Vagina (tissue), 2 donors: ENCODE results near the gene SREBF2. TPM values are rescaled to one million over a fixed set of nuclear protein-coding genes. Genes with fewer than 3 reads are reported as not detected.

ENCODE experiments used
- DNase-seq, 2 donors: peaks; one replicate each; pipeline ENCODE4 v3.0.0-alpha.2; 2017; ENCODE audit errors: extremely low spot score in 2 of 2
- H3K27ac ChIP-seq: fragments of 200-600 bp; sonication (generic); one replicate; pipeline ENCODE4 v1.5.1; 2019
- H3K27me3 ChIP-seq: fragments of 200-600 bp; sonication (generic); one replicate; pipeline ENCODE4 v1.5.1; 2019
- H3K36me3 ChIP-seq, 2 donors: fragments of 200-600 bp; sonication (generic); one replicate each; pipeline ENCODE4 v1.5.1; 2017 to 2019
- H3K4me1 ChIP-seq: fragments of 200-600 bp; sonication (generic); one replicate; pipeline ENCODE4 v1.5.1; 2019
- H3K4me3 ChIP-seq, 2 donors: fragments of 200-600 bp; sonication (generic); 1 replicate in 1 of 2; 2 replicates in 1 of 2; pipeline ENCODE4 v1.5.1; 2016 to 2019
- H3K9me3 ChIP-seq: fragments of 200-600 bp; sonication (generic); one replicate; pipeline ENCODE4 v1.5.1; 2019
- POLR2A ChIP-seq, 2 donors: fragments of 450-650 bp; IDR thresholded peaks; one replicate each; pipeline ENCODE4 v1.6.1; 2017; ENCODE audit warnings: antibody characterized with exemption in 2 of 2, mild to moderate bottlenecking in 2 of 2, moderate library complexity in 2 of 2
- POLR2AphosphoS5 ChIP-seq, 2 donors: sonication (generic); formaldehyde crosslinking; IDR thresholded peaks; one replicate each; pipeline ENCODE4 v1.9.0; 2017; ENCODE audit warnings: antibody characterized with exemption in 2 of 2, mild to moderate bottlenecking in 2 of 2, low read depth in 1 of 2; ENCODE audit not compliant: insufficient read depth in 1 of 2
- intact Hi-C: fragments of 100-400 bp; cut with DNase I; formaldehyde crosslinking; loops from one replicate; pipeline ENCODE4 v1.15.1; 2023
- total RNA-seq: library from RNA; depleted of rRNA; stranded (reverse); fragments of >200 nt; gene quantifications from one replicate; pipeline ENCODE4 v1.2.3, GENCODE V29; 2016
- TF ChIP-seq, protein P1 (sequence below), 3 experiments: fragments of 450-650 bp in 2 of 3; fragments of 200-600 bp in 1 of 3; sonication (generic) in 1 of 3; IDR thresholded peaks; one replicate each; pipeline ENCODE4 v1.5.1; 2017 to 2019; ENCODE audit warnings: antibody characterized with exemption in 3 of 3, mild to moderate bottlenecking in 2 of 3, moderate library complexity in 2 of 3

SREBF2 gene
- total RNA-seq, 1 donor from 2014 or later = 98.0 TPM

DNA sequence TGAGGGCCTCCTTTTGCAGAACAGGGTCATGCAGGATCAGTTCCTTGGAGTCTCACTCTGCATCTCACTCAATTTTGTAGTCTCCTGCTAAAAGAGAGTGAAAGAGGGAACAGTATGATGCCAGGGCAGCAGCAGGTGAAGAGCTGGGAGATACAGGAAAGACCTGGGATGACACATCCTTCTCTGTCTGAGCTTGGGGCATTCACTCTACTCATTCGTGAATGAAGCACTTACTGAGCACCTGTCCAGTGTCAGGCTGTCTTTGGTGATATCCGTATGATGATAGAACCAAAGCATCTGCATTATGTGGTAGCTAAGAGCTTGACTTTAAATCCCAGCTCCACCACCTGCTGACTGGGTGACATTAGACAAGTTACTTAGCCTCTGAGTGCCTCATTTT lies 14.4 kb downstream of the SREBF2 start:
- DNase-seq = no peak
- no peaks in the 10 kb centered on the region for H3K27me3 ChIP-seq
- H3K4me3 ChIP-seq = no peak overlapping the region
- no peaks in the 10 kb centered on the region for H3K9me3 ChIP-seq
- TF ChIP-seq POLR2A (IDR thresholded peaks at IDR 0.05) = no peak
- TF ChIP-seq, protein P1, sequence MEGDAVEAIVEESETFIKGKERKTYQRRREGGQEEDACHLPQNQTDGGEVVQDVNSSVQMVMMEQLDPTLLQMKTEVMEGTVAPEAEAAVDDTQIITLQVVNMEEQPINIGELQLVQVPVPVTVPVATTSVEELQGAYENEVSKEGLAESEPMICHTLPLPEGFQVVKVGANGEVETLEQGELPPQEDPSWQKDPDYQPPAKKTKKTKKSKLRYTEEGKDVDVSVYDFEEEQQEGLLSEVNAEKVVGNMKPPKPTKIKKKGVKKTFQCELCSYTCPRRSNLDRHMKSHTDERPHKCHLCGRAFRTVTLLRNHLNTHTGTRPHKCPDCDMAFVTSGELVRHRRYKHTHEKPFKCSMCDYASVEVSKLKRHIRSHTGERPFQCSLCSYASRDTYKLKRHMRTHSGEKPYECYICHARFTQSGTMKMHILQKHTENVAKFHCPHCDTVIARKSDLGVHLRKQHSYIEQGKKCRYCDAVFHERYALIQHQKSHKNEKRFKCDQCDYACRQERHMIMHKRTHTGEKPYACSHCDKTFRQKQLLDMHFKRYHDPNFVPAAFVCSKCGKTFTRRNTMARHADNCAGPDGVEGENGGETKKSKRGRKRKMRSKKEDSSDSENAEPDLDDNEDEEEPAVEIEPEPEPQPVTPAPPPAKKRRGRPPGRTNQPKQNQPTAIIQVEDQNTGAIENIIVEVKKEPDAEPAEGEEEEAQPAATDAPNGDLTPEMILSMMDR (IDR thresholded peaks at IDR 0.05) = no peak
- no peak for TF ChIP-seq POLR2AphosphoS5 (IDR thresholded peaks at IDR 0.05; ENCODE audit: insufficient read depth in 1 of 2, low read depth in 1 of 2)
- H3K27ac ChIP-seq = peak overlapping the region; percentile 52
- H3K36me3 ChIP-seq = no peaks in the 10 kb centered on the region
- peaks cover 70% of the 10 kb centered on the region for H3K4me1 ChIP-seq
- intact Hi-C loops = no loop called here

DNA sequence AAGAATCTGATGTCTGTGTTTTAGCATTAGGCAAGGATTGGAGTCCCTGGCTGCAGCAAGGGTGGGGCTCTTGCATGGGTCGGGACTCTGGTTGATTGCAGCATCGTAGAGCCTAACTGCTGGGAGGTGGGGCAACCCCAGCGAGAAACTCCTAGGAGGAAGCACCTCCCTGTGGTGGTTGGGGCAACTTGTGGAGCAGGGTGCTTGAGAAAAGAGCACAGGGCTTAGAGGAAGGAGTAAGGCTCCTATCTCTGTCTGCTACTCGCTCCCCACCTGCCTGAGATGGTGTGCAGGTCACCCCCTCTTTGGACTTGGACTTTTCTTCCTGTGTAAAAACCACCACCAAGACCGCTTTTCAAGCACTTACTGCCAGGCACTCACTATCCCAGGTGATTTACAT lies 15.6 kb downstream of the SREBF2 start:
- Histone ChIP-seq H3K27me3 (no peaks in the 10 kb centered on the region), H3K27ac (peak overlapping the region; percentile 13), H3K9me3 (no peaks in the 10 kb centered on the region), H3K36me3 (no peaks in the 10 kb centered on the region), H3K4me3 (no peak overlapping the region), H3K4me1 (peaks cover 59% of the 10 kb centered on the region)
- TF ChIP-seq POLR2AphosphoS5 (IDR thresholded peaks at IDR 0.05; ENCODE audit: insufficient read depth in 1 of 2, low read depth in 1 of 2) = peak in 1 of 2 donors; percentile 49
- no peak for TF ChIP-seq POLR2A (IDR thresholded peaks at IDR 0.05)
- TF ChIP-seq, protein P1 (IDR thresholded peaks at IDR 0.05) = no peak
- intact Hi-C loops = no loop called here
- DNase-seq = no peak

DNA sequence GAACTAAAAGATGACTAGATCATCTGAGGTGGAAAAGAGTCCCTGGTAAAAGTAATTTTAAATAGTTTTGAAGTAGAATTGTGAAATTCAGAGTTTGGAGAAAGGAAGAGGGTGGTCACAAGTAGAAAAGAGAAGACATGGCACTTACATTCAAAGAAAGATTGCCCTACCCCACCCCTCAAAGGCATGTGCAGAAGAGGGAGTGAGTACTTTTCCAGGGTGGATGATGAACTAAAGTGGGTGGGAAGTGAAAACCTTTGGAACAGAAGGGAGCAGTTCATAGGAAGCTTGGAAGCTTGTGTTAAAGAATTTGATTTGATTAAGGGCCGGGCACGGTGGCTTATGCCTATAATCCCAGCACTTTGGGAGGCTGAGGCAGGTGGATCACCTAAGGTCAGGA lies 23.6 kb downstream of the SREBF2 start:
- Histone ChIP-seq H3K4me1 (peaks cover 8% of the 10 kb centered on the region), H3K36me3 (no peaks in the 10 kb centered on the region), H3K27ac (no peak overlapping the region), H3K27me3 (no peaks in the 10 kb centered on the region), H3K9me3 (no peaks in the 10 kb centered on the region), H3K4me3 (no peak overlapping the region)
- TF ChIP-seq POLR2A (IDR thresholded peaks at IDR 0.05) (no peak), POLR2AphosphoS5 (IDR thresholded peaks at IDR 0.05; ENCODE audit: insufficient read depth in 1 of 2, low read depth in 1 of 2) (no peak)
- TF ChIP-seq, protein P1 (IDR thresholded peaks at IDR 0.05) = no peak
- no peak for DNase-seq
- intact Hi-C loops = no loop called here

DNA sequence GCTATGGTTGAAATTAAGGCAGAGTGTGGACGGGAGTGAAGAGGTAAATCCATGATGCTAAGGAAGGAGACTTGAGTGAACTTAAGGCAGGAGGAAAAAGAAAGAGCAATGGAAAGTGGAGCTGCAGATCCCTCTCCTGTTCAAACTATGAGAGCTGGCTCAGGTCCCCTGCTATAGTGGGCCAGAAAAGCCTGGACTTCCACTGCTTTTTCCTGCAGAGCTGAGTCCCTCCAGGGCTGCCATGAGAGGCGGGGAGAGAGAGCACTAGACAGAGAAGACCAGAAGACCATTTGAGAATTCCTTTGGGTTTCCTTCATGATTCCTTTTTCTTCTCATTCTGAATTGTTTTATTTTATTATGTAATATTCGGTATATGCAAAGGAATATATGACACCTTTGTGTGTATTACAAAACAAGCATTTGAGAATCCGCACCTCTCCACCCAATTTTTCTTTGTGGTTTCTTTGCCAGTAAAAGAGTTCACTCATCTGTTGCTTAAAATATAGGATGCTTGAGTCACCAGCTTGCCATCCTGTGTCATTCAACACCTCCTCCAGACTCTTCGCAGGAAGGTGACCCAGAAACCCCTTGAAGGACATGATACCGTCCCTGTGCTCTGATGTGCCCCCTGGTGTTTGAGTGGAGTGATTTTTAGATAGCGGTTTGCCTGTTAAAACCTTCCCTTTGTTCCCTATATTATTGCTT lies 24.4 kb downstream of the SREBF2 start:
- intact Hi-C loops = no loop called here
- H3K9me3 ChIP-seq = no peaks in the 10 kb centered on the region
- no peaks in the 10 kb centered on the region for H3K36me3 ChIP-seq
- no peak for TF ChIP-seq POLR2A (IDR thresholded peaks at IDR 0.05)
- TF ChIP-seq, protein P1 (IDR thresholded peaks at IDR 0.05) = peak in 2 of 3 experiments; percentile 16 to 45
- peak in 1 of 2 donors; percentile 26 for TF ChIP-seq POLR2AphosphoS5 (IDR thresholded peaks at IDR 0.05; ENCODE audit: insufficient read depth in 1 of 2, low read depth in 1 of 2)
- H3K4me1 ChIP-seq = peaks cover 16% of the 10 kb centered on the region
- no peak overlapping the region for H3K4me3 ChIP-seq
- H3K27ac ChIP-seq = no peak overlapping the region
- no peaks in the 10 kb centered on the region for H3K27me3 ChIP-seq
- no peak for DNase-seq

DNA sequence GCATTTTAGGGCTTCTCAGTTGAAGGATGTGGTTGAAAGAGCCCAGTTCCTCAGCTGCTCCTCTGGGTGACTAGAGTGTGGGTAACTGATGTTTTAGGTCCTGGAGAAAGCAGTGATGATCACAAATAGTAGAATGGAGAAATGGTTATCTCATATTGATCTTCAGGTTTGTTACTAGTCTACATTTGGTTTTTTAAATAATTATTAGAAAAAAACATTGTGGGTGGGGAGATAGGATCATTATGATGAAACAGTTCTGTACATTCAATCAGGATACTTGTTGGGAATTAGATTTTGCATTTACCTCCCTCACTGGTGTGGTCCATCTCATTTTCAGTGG lies 24.9 kb downstream of the SREBF2 start:
- peaks cover 20% of the 10 kb centered on the region for H3K4me1 ChIP-seq

More for the DNA sequence above, 24.9 kb downstream of the SREBF2 start:
- Histone ChIP-seq H3K36me3 (no peaks in the 10 kb centered on the region), H3K27me3 (no peaks in the 10 kb centered on the region), H3K4me3 (no peak overlapping the region), H3K27ac (no peak overlapping the region), H3K9me3 (no peaks in the 10 kb centered on the region)
- intact Hi-C loops = no loop called here
- no peak for TF ChIP-seq POLR2AphosphoS5 (IDR thresholded peaks at IDR 0.05; ENCODE audit: insufficient read depth in 1 of 2, low read depth in 1 of 2)
- TF ChIP-seq, protein P1 (IDR thresholded peaks at IDR 0.05) = no peak
- TF ChIP-seq POLR2A (IDR thresholded peaks at IDR 0.05) = no peak
- no peak for DNase-seq
